ENCODE measurements around the gene CELF1. TPM values are rescaled to one million over a fixed set of nuclear protein-coding genes. Genes with fewer than 3 reads are reported as not detected.

CELF1 gene
- total RNA-seq, 6 experiments from 2014 or later, result 66.3 to 86.5 (median 71.7) TPM

DNA sequence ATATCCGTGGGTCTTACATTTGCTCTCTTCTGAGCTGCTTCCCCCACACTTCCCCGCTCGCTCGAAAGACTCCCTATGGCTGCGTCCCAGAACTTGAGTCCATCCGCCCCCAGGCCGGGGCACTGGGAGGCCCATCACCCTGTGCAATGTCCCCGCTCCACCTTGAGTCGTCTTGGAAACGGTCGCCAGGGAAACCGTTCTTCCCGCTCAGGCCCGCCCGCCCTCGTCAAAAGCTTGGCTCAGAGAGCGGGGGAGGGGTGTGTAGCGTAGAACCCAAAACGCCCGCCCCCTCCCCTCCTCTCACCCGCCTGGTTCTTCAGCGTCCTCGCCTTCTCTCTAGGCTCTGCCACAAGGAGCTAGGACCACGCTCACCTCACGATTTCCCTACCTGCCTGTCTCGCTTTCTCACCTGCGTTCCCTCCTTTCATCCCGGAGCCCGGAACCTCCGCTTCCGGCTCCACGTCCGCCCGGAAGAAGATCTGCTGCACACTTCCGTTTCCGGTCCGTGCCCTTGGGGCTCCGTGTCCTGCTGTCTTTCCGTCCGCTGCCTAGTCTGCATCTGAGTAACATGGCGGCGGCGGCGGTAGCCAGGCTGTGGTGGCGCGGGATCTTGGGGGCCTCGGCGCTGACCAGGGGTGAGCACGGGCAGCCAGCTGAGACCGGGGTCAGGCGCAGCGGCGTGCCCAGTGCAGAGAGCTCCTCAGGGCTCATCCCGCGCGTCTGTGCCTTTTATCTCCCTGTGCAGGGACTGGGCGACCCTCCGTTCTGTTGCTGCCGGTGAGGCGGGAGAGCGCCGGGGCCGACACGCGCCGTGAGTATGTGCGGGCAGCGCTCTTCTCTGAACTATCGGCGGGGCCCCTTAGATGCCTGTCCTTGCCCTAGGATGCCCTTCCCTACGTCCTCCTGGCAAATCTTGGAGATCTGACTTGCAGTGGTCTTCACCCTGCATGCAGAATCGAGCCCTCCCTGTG lies 25.9 kb upstream of the CELF1 start, which contains the start of the genes KBTBD4 and NDUFS3:
TSS of gene KBTBD4 (minus strand) at position 447 of the 971 bp plus-strand sequence. CDS start at position 428, 19 bp downstream.
TSS of gene NDUFS3 (plus strand) at position 551 of the 971 bp plus-strand sequence. CDS start at position 569, 18 bp downstream.
- DNase-seq, result peak; percentile 87 to 91 (median 88)
- Histone ChIP-seq H3K27me3 (no peaks in the 10 kb centered on the region), H3K4me1 (peaks cover 0 to 17% (median 7%) of the 10 kb centered on the region in 4 donors), H3K36me3 (peaks cover 0 to 52% (median 11%) of the 10 kb centered on the region in 4 donors), H3K4me3 (peak within 1 kb of the TSS; percentile 96 to 100 (median 98)), H3K9me3 (no peaks in the 10 kb centered on the region), H3K27ac (peak within 1 kb of the TSS; percentile 75 to 87 (median 82))
- peak; percentile 97 to 98 (median 98) for ATAC-seq
- TF ChIP-seq CTCF (IDR thresholded peaks at IDR 0.05), result no peak
- TF ChIP-seq POLR2A (IDR thresholded peaks at IDR 0.05), result peak; percentile 38
- WGBS (ENCODE audit: insufficient coverage, low coverage, low lambda C conversion rate, missing lambda C conversion rate), result 0% methylated on average over 16 of the region's 72 CpGs
- intact Hi-C loops (cut with DNase I), result no loop called here

DNA sequence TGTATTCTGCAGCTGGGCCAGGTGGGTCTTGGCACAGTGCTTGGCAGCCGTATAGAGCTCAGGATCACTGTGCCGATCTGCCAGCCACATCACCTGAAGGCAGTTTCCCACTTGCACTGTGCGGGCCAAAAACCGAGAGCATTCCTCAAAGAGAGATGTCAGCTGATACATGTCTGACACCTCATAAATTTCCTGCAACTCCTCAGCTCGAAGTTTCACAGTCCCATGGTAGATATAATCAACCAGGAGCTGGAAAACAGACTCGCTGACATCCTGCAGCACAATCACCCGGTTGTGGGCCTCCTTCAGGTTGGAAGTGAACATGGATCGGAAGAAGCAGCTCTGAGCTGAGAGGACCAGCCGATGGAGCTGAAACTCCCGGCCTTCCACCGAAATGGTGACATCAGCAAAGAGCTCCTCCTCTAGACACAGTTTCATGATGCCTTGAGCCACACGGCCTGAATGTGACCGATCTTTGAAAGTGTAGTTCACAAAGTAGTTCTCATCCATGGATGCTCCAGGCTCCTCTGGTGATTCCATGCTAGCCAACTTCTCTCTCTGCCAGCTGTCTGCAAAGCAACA lies 24.6 kb upstream of the CELF1 start:
- DNase-seq (peak in 1 of 3 donors; percentile 31), ATAC-seq (no peak)
- Histone ChIP-seq H3K4me3 (peak overlapping the region in 1 of 3 donors; percentile 98), H3K27ac (no peak overlapping the region), H3K4me1 (peaks cover 0 to 28% (median 14%) of the 10 kb centered on the region in 4 donors), H3K9me3 (no peaks in the 10 kb centered on the region), H3K27me3 (no peaks in the 10 kb centered on the region), H3K36me3 (peaks cover 0 to 43% (median 10%) of the 10 kb centered on the region in 4 donors)
- no peak for TF ChIP-seq POLR2A (IDR thresholded peaks at IDR 0.05)
- TF ChIP-seq CTCF (IDR thresholded peaks at IDR 0.05), result no peak
- intact Hi-C loops (cut with DNase I), result no loop called here
- 74% methylated on average over 6 of the region's 13 CpGs for WGBS (ENCODE audit: insufficient coverage, low coverage, low lambda C conversion rate, missing lambda C conversion rate)

DNA sequence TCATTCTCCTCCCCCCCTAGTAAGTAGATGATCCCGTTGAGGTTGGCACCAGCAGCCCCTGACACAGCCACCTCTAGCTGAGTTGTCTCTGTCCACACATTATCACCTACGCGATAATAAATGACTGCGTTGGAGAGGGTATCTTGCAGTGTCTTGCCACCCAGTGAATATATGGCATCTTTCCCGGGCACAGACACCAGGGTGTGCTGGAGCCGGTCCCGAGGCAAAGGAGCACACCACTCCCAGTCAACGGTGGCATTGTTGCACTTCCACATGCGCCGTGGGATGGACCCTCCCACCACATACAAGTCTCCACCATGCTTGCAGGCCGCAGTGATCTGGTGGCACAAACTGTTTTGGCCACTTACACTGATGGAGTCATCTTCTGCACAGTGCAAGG lies 20.4 kb upstream of the CELF1 start:
- Histone ChIP-seq H3K36me3 (peaks cover 0 to 32% (median 3%) of the 10 kb centered on the region in 4 donors), H3K4me3 (no peak overlapping the region), H3K4me1 (peaks cover 0 to 35% (median 15%) of the 10 kb centered on the region in 4 donors), H3K27ac (peak overlapping the region in 1 of 3 donors; percentile 49), H3K9me3 (no peaks in the 10 kb centered on the region), H3K27me3 (no peaks in the 10 kb centered on the region)
- intact Hi-C loops (cut with DNase I), result no loop called here
- ATAC-seq, result peak; percentile 47 to 69 (median 61)
- WGBS (ENCODE audit: insufficient coverage, low coverage, low lambda C conversion rate, missing lambda C conversion rate), result 0% methylated on average over 5 of the region's 11 CpGs
- TF ChIP-seq POLR2A (IDR thresholded peaks at IDR 0.05) (no peak), CTCF (IDR thresholded peaks at IDR 0.05) (no peak)
- DNase-seq, result peak in 1 of 3 donors; percentile 67

GRCh38 chr11:47572715-47573255 lies 19.9 kb upstream of the CELF1 start:
- peak overlapping the region in 2 of 3 donors; percentile 13 to 49 for H3K27ac ChIP-seq
- peaks cover 0 to 29% (median 12%) of the 10 kb centered on the region in 4 donors for H3K4me1 ChIP-seq
- peak in 1 of 3 donors; percentile 80 for DNase-seq
- peaks cover 0 to 32% (median 3%) of the 10 kb centered on the region in 4 donors for H3K36me3 ChIP-seq
- peak; percentile 86 to 95 (median 92) for ATAC-seq
- WGBS (ENCODE audit: insufficient coverage, low coverage, low lambda C conversion rate, missing lambda C conversion rate), result 20% methylated on average over 1 of the region's 8 CpGs
- no peaks in the 10 kb centered on the region for H3K27me3 ChIP-seq
- H3K4me3 ChIP-seq, result no peak overlapping the region
- intact Hi-C loops (cut with DNase I), result no loop called here
- no peaks in the 10 kb centered on the region for H3K9me3 ChIP-seq
- TF ChIP-seq CTCF (IDR thresholded peaks at IDR 0.05) (no peak), POLR2A (IDR thresholded peaks at IDR 0.05) (no peak)
